Effector memory CD8-positive, alpha-beta T cell (primary cell): ENCODE results near the gene TIMP1.

ENCODE experiments used
- ATAC-seq: fragments of 150-1000 bp; cut with Tn5 transposase; replicated peaks from 2 replicates; pipeline ENCODE4 v1.10.0; 2021; ENCODE audit warnings: mild to moderate bottlenecking, moderate library complexity
- DNase-seq, 3 experiments: peaks; one replicate each; pipeline ENCODE4 v3.0.0; 2021
- H3K27ac Mint-ChIP-seq, 2 donors: one replicate each; pipeline ENCODE4 v1.8.0; 2022; ENCODE audit warnings: mild to moderate bottlenecking in 2 of 2, mixed read lengths in 2 of 2, moderate library complexity in 2 of 2
- H3K27me3 Mint-ChIP-seq, 2 donors: one replicate each; pipeline ENCODE4 v1.8.0; 2022; ENCODE audit warnings: mixed read lengths in 2 of 2
- H3K36me3 Mint-ChIP-seq: one replicate; pipeline ENCODE4 v1.8.0; 2022; ENCODE audit warnings: mild to moderate bottlenecking, moderate library complexity, mixed read lengths; ENCODE audit not compliant: insufficient read depth
- H3K4me1 Mint-ChIP-seq, 2 donors: one replicate each; pipeline ENCODE4 v1.8.0; 2022; ENCODE audit warnings: low read depth in 2 of 2, mixed read lengths in 2 of 2
- H3K4me3 Mint-ChIP-seq, 2 donors: one replicate each; pipeline ENCODE4 v1.8.0; 2022; ENCODE audit warnings: mild to moderate bottlenecking in 2 of 2, mixed read lengths in 2 of 2, moderate library complexity in 2 of 2
- H3K9me3 Mint-ChIP-seq, 2 donors: one replicate each; pipeline ENCODE4 v1.8.0; 2022; ENCODE audit warnings: mixed read lengths in 2 of 2

Gene TIMP1

DNA sequence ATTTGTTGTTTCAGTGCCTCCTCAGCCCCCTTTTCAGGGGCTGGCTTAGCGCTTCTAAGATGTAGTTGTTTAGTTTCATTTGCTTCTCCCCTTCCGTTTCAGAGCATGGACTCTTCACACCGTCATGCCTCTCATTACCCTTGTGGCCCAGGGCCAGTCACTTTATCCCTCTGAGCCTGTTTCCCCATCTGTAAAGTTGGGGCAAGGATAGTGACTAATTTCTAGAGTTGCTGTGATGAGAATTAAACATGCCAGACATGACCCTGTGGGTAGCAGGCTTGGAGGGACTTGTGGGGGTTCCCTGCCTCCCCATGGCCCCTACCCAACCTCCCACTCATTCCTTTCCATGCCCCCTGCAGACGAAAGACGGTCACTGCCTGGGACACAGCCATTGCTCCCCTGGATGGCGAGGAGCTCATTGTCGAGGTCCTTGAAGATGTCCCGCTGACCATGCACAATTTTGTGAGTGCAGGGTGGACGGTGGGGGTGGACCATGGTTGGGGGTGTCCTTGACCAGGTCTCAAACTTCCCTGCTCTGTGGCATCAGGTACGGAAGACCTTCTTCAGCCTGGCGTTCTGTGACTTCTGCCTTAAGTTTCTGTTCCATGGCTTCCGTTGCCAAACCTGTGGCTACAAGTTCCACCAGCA, 17.7 kb upstream of the TIMP1 start:
- DNase-seq = no peak
- Mint-ChIP-seq H3K4me1 (peaks cover 32 to 37% of the 10 kb centered on the region in 2 donors), H3K9me3 (no peaks in the 10 kb centered on the region), H3K4me3 (peak overlapping the region; percentile 62 to 64), H3K27ac (peak overlapping the region in 1 of 2 donors; percentile 56), H3K36me3 (peaks cover 71% of the 10 kb centered on the region), H3K27me3 (no peaks in the 10 kb centered on the region)
- ATAC-seq = no peak

DNA sequence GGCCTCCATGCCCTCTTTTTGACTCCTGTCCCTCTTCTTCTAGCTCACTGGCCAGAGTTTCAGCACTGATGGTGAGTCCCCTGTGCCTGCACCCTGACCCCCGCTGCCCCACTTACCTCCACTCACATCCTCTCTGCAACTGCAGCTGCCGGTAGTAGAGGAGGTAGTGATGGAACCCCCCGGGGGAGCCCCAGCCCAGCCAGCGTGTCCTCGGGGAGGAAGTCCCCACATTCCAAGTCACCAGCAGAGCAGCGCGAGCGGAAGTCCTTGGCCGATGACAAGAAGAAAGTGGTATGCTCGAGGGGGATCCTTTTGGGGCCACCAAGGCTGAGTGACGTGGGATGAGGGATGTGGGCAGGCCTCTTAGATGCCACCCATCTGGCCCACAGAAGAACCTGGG, 15.4 kb upstream of the TIMP1 start:
- no peak for DNase-seq
- Mint-ChIP-seq H3K4me3 (no peak overlapping the region), H3K9me3 (no peaks in the 10 kb centered on the region), H3K4me1 (peaks cover 28 to 35% of the 10 kb centered on the region in 2 donors), H3K27ac (no peak overlapping the region), H3K36me3 (peaks cover 77% of the 10 kb centered on the region), H3K27me3 (peaks cover 0 to 1% of the 10 kb centered on the region in 2 donors)
- ATAC-seq = no peak

DNA sequence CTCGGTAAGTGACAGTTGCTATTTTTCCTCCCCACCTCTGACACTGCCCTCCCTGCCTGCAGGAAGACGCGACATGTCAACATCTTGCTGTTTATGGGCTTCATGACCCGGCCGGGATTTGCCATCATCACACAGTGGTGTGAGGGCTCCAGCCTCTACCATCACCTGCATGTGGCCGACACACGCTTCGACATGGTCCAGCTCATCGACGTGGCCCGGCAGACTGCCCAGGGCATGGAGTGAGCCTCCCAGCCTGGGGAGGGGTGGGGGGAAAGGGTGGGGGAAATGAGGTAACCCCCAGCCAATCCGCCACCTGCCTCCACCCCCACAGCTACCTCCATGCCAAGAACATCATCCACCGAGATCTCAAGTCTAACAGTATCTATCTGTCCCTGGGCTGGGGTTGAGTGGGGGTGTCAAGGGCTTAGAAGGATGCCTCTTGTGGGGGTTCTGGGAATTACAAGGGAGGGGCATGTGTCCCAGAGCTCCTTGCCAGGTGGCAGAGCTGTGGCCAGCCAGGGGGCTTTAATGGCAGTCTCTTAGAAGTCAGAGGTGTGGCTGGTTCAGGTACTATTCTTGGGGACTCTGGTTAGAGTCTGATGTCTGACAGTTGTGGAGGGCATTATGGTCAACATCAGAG, 13.5 kb upstream of the TIMP1 start:
- Mint-ChIP-seq H3K4me3 (no peak overlapping the region), H3K27ac (peak overlapping the region in 1 of 2 donors; percentile 73), H3K36me3 (peaks cover 74% of the 10 kb centered on the region), H3K27me3 (peaks cover 0 to 17% of the 10 kb centered on the region in 2 donors), H3K9me3 (no peaks in the 10 kb centered on the region), H3K4me1 (peaks cover 23 to 26% of the 10 kb centered on the region in 2 donors)
- ATAC-seq (peak; percentile 70), DNase-seq (peak; percentile 17 to 38 (median 22))

DNA sequence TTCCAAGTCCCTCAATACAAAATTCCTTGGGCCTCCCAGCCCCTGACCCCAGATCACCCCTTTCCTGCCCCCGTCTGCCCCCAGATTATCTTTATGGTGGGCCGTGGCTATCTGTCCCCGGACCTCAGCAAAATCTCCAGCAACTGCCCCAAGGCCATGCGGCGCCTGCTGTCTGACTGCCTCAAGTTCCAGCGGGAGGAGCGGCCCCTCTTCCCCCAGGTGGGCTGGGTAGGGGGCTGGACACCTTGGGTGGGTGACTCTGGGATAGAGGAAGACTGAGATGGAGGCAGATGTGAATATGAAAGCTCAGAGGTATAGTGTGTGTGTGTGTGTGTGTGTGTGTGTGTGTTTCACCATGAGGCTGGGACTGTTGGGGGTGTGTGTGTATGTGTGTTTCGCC, 11.4 kb upstream of the TIMP1 start:
- Mint-ChIP-seq H3K9me3 (no peaks in the 10 kb centered on the region), H3K36me3 (peaks cover 64% of the 10 kb centered on the region), H3K27me3 (peaks cover 0 to 17% of the 10 kb centered on the region in 2 donors), H3K4me3 (no peak overlapping the region), H3K27ac (peak overlapping the region in 1 of 2 donors; percentile 71), H3K4me1 (peaks cover 17 to 18% of the 10 kb centered on the region in 2 donors)
- DNase-seq (no peak), ATAC-seq (no peak)

DNA sequence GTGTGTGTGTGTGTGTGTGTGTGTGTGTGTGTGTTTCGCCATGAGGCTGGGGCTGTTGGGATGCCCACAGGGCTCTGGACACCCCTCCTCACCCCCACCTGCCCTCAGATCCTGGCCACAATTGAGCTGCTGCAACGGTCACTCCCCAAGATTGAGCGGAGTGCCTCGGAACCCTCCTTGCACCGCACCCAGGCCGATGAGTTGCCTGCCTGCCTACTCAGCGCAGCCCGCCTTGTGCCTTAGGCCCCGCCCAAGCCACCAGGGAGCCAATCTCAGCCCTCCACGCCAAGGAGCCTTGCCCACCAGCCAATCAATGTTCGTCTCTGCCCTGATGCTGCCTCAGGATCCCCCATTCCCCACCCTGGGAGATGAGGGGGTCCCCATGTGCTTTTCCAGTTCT, 11.0 kb upstream of the TIMP1 start:
- H3K27ac Mint-ChIP-seq = peak overlapping the region in 1 of 2 donors; percentile 84
- peaks cover 0 to 17% of the 10 kb centered on the region in 2 donors for H3K27me3 Mint-ChIP-seq
- H3K4me3 Mint-ChIP-seq = no peak overlapping the region
- no peak for DNase-seq
- H3K4me1 Mint-ChIP-seq = peaks cover 17 to 18% of the 10 kb centered on the region in 2 donors
- no peak for ATAC-seq
- H3K9me3 Mint-ChIP-seq = no peaks in the 10 kb centered on the region
- peaks cover 62% of the 10 kb centered on the region for H3K36me3 Mint-ChIP-seq

DNA sequence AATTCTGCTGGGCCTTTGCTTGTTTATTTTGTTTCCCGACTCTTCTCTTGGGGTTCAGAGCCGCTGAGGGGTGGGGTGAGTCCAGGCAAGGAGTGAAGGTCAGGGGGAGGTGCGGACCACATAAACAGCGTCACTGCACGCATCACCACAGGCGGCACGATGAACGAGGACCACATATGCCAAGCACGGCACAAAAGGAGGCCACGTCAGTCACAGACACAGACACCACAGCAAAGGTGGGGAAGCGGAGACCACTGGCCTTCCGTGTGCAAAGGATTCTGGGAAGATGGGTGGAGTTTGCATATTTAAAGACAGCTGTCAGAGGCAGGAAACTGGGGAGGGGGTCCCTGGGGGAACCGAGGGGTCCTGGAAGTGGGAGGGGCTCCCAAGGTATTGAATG, 10.3 kb upstream of the TIMP1 start:
- peak; percentile 63 for ATAC-seq
- DNase-seq = no peak
- H3K4me3 Mint-ChIP-seq = peak overlapping the region in 1 of 2 donors; percentile 58
- H3K36me3 Mint-ChIP-seq = peaks cover 55% of the 10 kb centered on the region
- H3K9me3 Mint-ChIP-seq = no peaks in the 10 kb centered on the region
- peaks cover 15 to 18% of the 10 kb centered on the region in 2 donors for H3K4me1 Mint-ChIP-seq
- H3K27me3 Mint-ChIP-seq = peaks cover 0 to 17% of the 10 kb centered on the region in 2 donors
- peak overlapping the region in 1 of 2 donors; percentile 84 for H3K27ac Mint-ChIP-seq

DNA sequence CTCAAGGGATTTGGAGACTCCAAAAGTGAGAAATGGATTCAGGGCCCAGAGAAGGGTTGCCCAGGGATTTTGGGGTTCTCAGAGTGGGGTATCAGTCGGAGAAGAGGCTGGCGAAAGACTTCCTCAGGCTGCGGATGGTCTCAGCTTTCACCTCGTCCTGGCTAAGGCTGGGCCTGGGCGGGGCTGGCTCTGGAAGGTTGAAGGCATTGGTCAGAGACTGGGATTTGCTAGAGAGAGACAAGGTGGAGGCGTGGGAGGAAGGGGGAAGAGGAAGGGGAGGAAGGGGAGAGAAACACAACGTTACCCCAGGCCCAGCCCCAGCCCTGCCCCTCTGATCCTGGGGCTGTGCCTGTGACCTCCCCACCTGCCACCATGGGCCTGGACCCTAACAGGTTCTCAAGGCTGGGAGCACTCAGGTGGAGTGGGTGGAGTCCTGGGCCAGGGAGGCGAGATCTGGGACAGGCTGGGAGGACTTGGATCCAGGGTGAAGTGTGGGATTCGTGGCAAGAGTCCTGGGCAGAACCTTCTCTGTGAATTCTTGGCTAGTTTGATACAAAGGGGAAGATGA, 9.4 kb upstream of the TIMP1 start:
- H3K27me3 Mint-ChIP-seq = peaks cover 0 to 17% of the 10 kb centered on the region in 2 donors
- H3K4me1 Mint-ChIP-seq = peaks cover 15 to 18% of the 10 kb centered on the region in 2 donors
- H3K27ac Mint-ChIP-seq = peak overlapping the region in 1 of 2 donors; percentile 84
- H3K4me3 Mint-ChIP-seq = peak overlapping the region in 1 of 2 donors; percentile 61
- no peak for ATAC-seq
- no peaks in the 10 kb centered on the region for H3K9me3 Mint-ChIP-seq
- no peak for DNase-seq
- H3K36me3 Mint-ChIP-seq = peaks cover 48% of the 10 kb centered on the region

DNA sequence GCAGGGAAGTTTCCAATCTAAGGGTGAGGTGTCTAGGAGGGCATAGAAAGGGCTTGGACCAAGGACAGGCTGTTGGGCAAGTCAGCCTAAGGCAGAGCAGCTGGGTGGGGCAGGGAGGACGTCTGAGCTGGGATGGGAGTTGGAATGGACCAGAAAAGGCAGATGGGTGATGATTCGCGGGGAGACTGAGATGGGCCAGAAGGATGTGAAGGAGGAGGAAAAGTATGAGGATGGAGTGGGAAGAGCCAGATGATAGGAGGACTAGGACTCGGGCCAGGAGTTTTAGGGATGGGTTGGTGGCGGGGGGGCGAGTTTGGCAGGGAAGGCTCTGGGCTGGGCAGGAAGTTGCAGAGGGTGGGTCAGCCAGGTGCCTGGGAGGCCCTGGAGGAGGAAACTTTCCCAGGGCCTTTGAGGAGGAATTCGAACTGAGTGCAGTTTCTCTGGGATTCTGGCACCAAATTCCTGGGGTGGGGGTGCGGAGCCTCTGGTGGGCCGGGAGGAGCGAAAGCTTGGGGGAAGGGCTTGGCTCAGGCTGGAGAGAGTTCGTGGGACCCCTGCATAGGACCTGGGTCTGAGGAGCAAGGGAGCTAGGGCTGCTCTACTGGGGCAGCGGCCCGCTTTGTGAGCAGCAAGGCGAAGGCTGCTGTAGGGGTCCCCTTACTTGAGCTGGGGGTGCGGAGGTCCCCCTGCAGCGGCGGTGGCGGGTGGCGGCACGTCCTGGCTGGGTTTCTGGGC, 8.7 kb upstream of the TIMP1 start:
- ATAC-seq (no peak), DNase-seq (no peak)
- H3K4me1 Mint-ChIP-seq = peaks cover 15 to 18% of the 10 kb centered on the region in 2 donors
- peak overlapping the region in 1 of 2 donors; percentile 84 for H3K27ac Mint-ChIP-seq
- peak overlapping the region in 1 of 2 donors; percentile 61 for H3K4me3 Mint-ChIP-seq
- no peaks in the 10 kb centered on the region for H3K9me3 Mint-ChIP-seq
- H3K27me3 Mint-ChIP-seq = peaks cover 0 to 17% of the 10 kb centered on the region in 2 donors
- peaks cover 42% of the 10 kb centered on the region for H3K36me3 Mint-ChIP-seq

DNA sequence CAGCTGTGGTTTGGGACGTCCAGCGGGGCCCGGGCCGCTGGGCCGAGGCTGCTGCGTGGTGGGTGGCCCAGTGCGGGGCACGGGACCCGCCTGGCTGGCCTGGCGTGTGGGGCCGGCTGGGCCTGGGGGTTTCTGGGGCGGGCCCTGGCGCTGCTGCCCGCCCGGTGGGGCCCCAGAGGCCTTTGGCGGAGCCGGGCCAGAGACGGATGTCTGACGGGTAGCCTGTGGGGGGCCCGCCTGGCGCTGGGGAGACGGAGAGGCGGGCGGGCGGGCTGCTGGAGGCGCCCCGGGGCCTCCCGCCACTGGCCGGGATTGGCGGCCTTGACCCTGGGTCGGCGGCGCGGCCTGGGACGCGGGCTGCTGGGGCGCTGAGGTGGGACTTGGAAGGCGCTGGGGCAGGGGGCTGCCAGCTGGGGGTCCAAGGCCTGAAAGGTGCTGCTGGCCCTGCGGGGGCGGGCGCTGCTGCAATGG, 8.1 kb upstream of the TIMP1 start:
- Mint-ChIP-seq H3K4me3 (peak overlapping the region in 1 of 2 donors; percentile 61), H3K36me3 (peaks cover 36% of the 10 kb centered on the region)

DNA sequence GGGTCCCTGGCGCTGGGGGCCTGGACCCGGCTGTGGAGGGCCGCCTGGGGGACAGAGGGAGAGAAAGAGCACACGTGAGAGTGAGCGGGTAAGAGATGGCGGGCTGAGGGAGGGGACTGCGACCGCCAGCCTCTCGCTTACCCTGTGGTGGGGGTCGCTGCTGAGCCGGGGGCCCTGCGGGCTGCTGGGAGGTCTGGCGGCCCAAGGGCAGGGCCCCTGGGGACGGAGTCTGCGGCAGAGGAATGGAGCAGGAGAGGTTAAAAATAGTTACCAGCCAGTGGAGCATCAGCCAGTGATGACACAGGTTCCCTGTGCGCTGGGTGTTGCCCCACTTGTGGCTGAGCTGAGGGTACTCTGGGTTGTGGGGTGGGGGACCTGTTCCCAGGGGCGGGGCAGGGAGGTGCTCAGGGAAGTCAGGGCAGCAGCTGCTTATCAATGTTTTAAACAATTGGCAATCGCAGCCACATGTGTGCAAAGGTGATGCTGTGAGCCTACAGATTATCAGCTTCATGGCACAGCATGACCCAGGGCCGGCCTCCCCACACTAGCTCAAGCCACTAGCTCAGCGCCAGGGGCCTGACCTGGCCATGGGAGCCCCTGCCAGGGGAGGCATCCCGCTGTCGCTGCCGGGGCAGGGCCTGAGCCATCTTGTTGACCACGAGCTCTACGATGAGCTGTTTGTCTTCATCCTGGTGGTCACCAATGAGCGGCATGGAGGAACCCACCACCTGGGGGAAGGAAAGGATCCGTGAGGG, 7.5 kb upstream of the TIMP1 start:
- Mint-ChIP-seq H3K4me3 (peak overlapping the region in 1 of 2 donors; percentile 29), H3K36me3 (peaks cover 30% of the 10 kb centered on the region), H3K9me3 (no peaks in the 10 kb centered on the region), H3K27me3 (peaks cover 0 to 17% of the 10 kb centered on the region in 2 donors), H3K4me1 (peaks cover 16 to 18% of the 10 kb centered on the region in 2 donors), H3K27ac (no peak overlapping the region)
- ATAC-seq = peak; percentile 56
- DNase-seq = no peak

More for the DNA sequence above, 8.1 kb upstream of the TIMP1 start:
- ATAC-seq (peak; percentile 30), DNase-seq (no peak)
- H3K27ac Mint-ChIP-seq = no peak overlapping the region
- H3K27me3 Mint-ChIP-seq = peaks cover 0 to 17% of the 10 kb centered on the region in 2 donors
- peaks cover 14 to 15% of the 10 kb centered on the region in 2 donors for H3K4me1 Mint-ChIP-seq
- no peaks in the 10 kb centered on the region for H3K9me3 Mint-ChIP-seq

DNA sequence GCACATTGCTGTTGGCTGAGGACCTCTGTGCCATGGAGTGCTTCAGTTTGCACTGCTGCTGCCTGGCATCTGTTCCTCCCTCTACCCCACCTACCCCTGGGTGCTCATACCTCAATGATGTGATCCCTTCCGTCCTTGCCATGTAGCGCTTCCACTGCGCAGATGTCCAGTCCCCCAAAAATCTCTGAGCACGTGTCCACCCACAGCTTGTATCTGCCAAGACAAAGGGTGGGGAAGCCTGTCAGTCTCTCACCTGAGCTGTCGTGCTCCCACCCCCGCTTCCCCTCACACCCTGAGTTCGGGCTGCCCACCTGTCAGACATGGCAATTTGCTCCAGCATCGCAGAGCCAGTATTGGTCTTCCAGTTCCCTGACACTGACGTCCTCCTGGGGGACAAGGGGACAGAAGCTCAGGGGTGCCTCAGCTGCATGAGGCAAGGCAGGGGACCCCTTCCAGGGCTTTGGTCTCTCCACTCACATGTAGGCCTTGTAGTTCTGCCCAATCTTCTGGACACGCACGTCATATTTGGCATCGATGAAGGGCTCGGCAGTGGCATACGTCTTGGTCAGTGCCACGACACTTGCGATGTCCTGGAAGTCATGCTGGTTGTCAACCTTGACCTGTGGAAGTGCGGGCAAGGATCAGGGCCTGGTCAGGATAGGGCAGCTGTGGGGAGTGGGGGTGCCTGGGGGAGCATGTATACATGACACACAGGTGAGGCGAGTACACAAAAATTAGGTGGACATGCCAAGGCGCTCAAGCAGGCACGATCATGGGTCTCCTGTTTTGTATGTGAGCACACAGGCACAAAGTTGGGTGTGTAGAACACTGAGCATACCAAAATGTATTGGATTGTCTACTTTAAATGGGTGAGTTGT, 6.0 kb upstream of the TIMP1 start:
- ATAC-seq (no peak), DNase-seq (no peak)
- no peak overlapping the region for H3K27ac Mint-ChIP-seq
- peaks cover 0 to 17% of the 10 kb centered on the region in 2 donors for H3K27me3 Mint-ChIP-seq
- no peaks in the 10 kb centered on the region for H3K9me3 Mint-ChIP-seq
- peaks cover 19% of the 10 kb centered on the region for H3K36me3 Mint-ChIP-seq
- peaks cover 8 to 14% of the 10 kb centered on the region in 2 donors for H3K4me1 Mint-ChIP-seq
- H3K4me3 Mint-ChIP-seq = no peak overlapping the region

DNA sequence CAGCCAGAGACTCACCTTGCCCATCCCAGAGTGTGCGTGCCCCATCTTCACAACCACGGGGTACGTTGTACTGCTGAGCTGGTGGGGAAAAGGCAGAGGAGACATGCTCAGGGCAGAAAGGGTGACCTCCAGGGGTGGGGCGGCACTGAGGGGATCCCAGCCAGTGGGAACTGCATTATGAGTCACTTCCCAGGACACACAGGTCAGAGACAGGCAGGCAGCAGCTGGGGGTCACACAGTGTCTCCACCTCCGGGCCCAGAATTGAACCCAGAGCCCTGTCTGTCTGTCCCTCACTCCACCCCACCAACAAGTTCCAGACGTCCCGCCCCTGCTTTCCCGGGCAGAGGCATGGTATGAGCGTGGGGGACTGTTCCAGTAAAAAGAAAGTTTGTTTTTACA, 4.8 kb upstream of the TIMP1 start:
- Mint-ChIP-seq H3K27ac (no peak overlapping the region), H3K36me3 (peaks cover 16% of the 10 kb centered on the region), H3K9me3 (no peaks in the 10 kb centered on the region), H3K27me3 (peaks cover 0 to 10% of the 10 kb centered on the region in 2 donors), H3K4me1 (peaks cover 13 to 18% of the 10 kb centered on the region in 2 donors), H3K4me3 (no peak overlapping the region)
- no peak for ATAC-seq
- no peak for DNase-seq
